H1 (cell line): ENCODE measurements around the gene CSF1. TPM values are rescaled to one million over a fixed set of nuclear protein-coding genes. Genes with fewer than 3 reads are reported as not detected.

Experiments used
- CTCF ChIA-PET: fragments of 300-600 bp; sonication (Branson Sonifier 250); formaldehyde crosslinking; loops from one replicate; lab custom pipeline; 2021; ENCODE audit not compliant: partially characterized antibody; lab: Charles Lee
- POLR2A ChIA-PET: fragments of 300-600 bp; sonication (Branson Sonifier 250); formaldehyde crosslinking; loops from one replicate; lab custom pipeline; 2021; ENCODE audit warnings: inconsistent platforms; ENCODE audit not compliant: partially characterized antibody; lab: Charles Lee
- DNase-seq, 2 experiments: peaks; one replicate each; pipeline versions ENCODE4 v3.0.0 to v3.0.0-alpha.2; 2010 to 2022; ENCODE audit warnings: low spot score in 2 of 2, low read depth in 1 of 2, mixed read lengths in 1 of 2
- FAIRE-seq: peaks from 2 replicates; lab custom pipeline; 2011; peaks lifted over from hg19 to GRCh38; lab: Jason Lieb, UNC
- H2AFZ ChIP-seq: 2 replicates; pipeline ENCODE4 v1.8.1; 2012; ENCODE audit warnings: low read length, inconsistent platforms
- H2AK5ac ChIP-seq: 2 replicates; pipeline ENCODE4 v1.6.1; 2013; ENCODE audit warnings: low read depth, low read length
- H2BK120ac ChIP-seq: replicated peaks from 2 replicates; pipeline ENCODE3; 2013; ENCODE audit warnings: low read depth, low read length, inconsistent platforms
- H2BK12ac ChIP-seq: 2 replicates; pipeline ENCODE4 v1.6.1; 2013; ENCODE audit warnings: low read depth, low read length
- H2BK15ac ChIP-seq: 2 replicates; pipeline ENCODE4 v1.6.1; 2013; ENCODE audit warnings: low read length
- H2BK20ac ChIP-seq: 2 replicates; pipeline ENCODE4 v1.6.1; 2013; ENCODE audit warnings: low read length
- H2BK5ac ChIP-seq: 2 replicates; pipeline ENCODE4 v1.6.1; 2013; ENCODE audit warnings: low read depth, low read length
- H3K14ac ChIP-seq: 2 replicates; pipeline ENCODE4 v1.6.1; 2013; ENCODE audit warnings: inconsistent platforms; ENCODE audit not compliant: insufficient read length
- H3K18ac ChIP-seq: 2 replicates; pipeline ENCODE4 v1.6.1; 2013; ENCODE audit warnings: low read length; ENCODE audit errors: extremely low read depth
- H3K23ac ChIP-seq: 2 replicates; pipeline ENCODE4 v1.6.1; 2013; ENCODE audit warnings: inconsistent platforms; ENCODE audit not compliant: insufficient read length
- H3K23me2 ChIP-seq: 2 replicates; pipeline ENCODE4 v1.6.1; 2013; ENCODE audit warnings: low read depth, low read length
- H3K27ac ChIP-seq: 2 replicates; pipeline ENCODE4 v1.6.1; 2011; ENCODE audit warnings: low read depth, low read length, inconsistent platforms
- H3K27me3 ChIP-seq, 4 experiments: replicated peaks in 1 of 4; 1 replicate in 1 of 4; 2 replicates in 3 of 4; pipeline versions ENCODE4 v1.6.1 to v1.8.1; 2011 to 2013; ENCODE audit warnings: low read length in 3 of 4, mild to moderate bottlenecking in 3 of 4, inconsistent platforms in 2 of 4, mixed read lengths in 2 of 4, moderate library complexity in 1 of 4; ENCODE audit not compliant: control insufficient read depth in 3 of 4, insufficient read depth in 3 of 4; ENCODE audit errors: extremely low read depth in 1 of 4
- H3K36me3 ChIP-seq, 4 experiments: 2 replicates each; pipeline versions ENCODE4 v1.6.1 to v1.8.1; 2011 to 2013; ENCODE audit warnings: mild to moderate bottlenecking in 4 of 4, low read length in 3 of 4, moderate library complexity in 2 of 4, control low read depth in 1 of 4, inconsistent platforms in 1 of 4; ENCODE audit not compliant: insufficient read depth in 4 of 4, control insufficient read depth in 2 of 4
- H3K4ac ChIP-seq: replicated peaks from 2 replicates; pipeline ENCODE3; 2013; ENCODE audit warnings: low read length, low read depth, mixed read lengths, inconsistent platforms; ENCODE audit not compliant: insufficient read length
- H3K4me1 ChIP-seq, 4 experiments: replicated peaks in 1 of 4; 1 replicate in 1 of 4; 2 replicates in 3 of 4; pipeline versions ENCODE4 v1.6.1 to v1.8.1; 2011 to 2013; ENCODE audit warnings: low read length in 3 of 4, inconsistent platforms in 2 of 4, mixed read lengths in 1 of 4; ENCODE audit not compliant: insufficient read depth in 4 of 4, control insufficient read depth in 3 of 4
- H3K4me2 ChIP-seq, 2 experiments: 2 replicates each; pipeline versions ENCODE4 v1.6.1 to v1.8.1; 2011 to 2013; ENCODE audit warnings: low read depth in 2 of 2, low read length in 2 of 2, control low read depth in 1 of 2, inconsistent platforms in 1 of 2, mild to moderate bottlenecking in 1 of 2; ENCODE audit not compliant: insufficient read depth in 1 of 2
- H3K4me3 ChIP-seq, 4 experiments: fragments of 200-600, 300-600 bp in 1 of 4; sonication (generic), shearing (Covaris generic), sonication (Bioruptor Twin) in 1 of 4; 2 replicates each; pipeline versions ENCODE4 v1.5.1 to v1.8.1; 2011 to 2016; ENCODE audit warnings: low read length in 4 of 4, low read depth in 3 of 4, control low read depth in 2 of 4, inconsistent platforms in 2 of 4, mild to moderate bottlenecking in 2 of 4, mixed read lengths in 1 of 4, moderate library complexity in 1 of 4; ENCODE audit not compliant: insufficient read depth in 2 of 4; ENCODE audit errors: extremely low read depth in 1 of 4
- H3K56ac ChIP-seq: replicated peaks from 2 replicates; pipeline ENCODE3; 2013; ENCODE audit warnings: low read depth, mild to moderate bottlenecking, mixed read lengths, low read length, inconsistent platforms; ENCODE audit not compliant: insufficient read length
- H3K79me1 ChIP-seq: 2 replicates; pipeline ENCODE4 v1.6.1; 2013; ENCODE audit warnings: low read depth, low read length, control low read depth
- H3K79me2 ChIP-seq, 2 experiments: 2 replicates each; pipeline versions ENCODE4 v1.6.1 to v1.8.1; 2012 to 2013; ENCODE audit warnings: low read length in 2 of 2, mild to moderate bottlenecking in 2 of 2, inconsistent platforms in 1 of 2; ENCODE audit not compliant: insufficient read depth in 2 of 2, control insufficient read depth in 1 of 2
- H3K9ac ChIP-seq, 4 experiments: replicated peaks in 1 of 4; 1 replicate in 1 of 4; 2 replicates in 3 of 4; pipeline versions ENCODE4 v1.6.1 to v1.8.1; 2011 to 2013; ENCODE audit warnings: low read depth in 3 of 4, low read length in 3 of 4, control low read depth in 2 of 4, mild to moderate bottlenecking in 2 of 4, moderate library complexity in 2 of 4, inconsistent platforms in 1 of 4; ENCODE audit errors: extremely low read depth in 1 of 4
- H3K9me3 ChIP-seq, 2 experiments: 2 replicates each; pipeline versions ENCODE4 v1.6.1 to v1.8.1; 2012 to 2013; ENCODE audit warnings: mild to moderate bottlenecking in 2 of 2, moderate library complexity in 2 of 2, control low read depth in 1 of 2, inconsistent platforms in 1 of 2, low read depth in 1 of 2, low read length in 1 of 2, mixed read lengths in 1 of 2; ENCODE audit not compliant: insufficient read depth in 2 of 2
- H4K20me1 ChIP-seq, 2 experiments: replicated peaks in 1 of 2; 2 replicates each; pipeline versions ENCODE3 to v1.8.1; 2011 to 2013; ENCODE audit warnings: inconsistent platforms in 2 of 2, low read length in 2 of 2, mild to moderate bottlenecking in 1 of 2; ENCODE audit not compliant: insufficient read depth in 2 of 2, control insufficient read depth in 1 of 2
- H4K5ac ChIP-seq: 2 replicates; pipeline ENCODE4 v1.6.1; 2013; ENCODE audit warnings: low read length, low read depth, mixed read lengths, inconsistent platforms; ENCODE audit not compliant: insufficient read length
- H4K8ac ChIP-seq: 2 replicates; pipeline ENCODE4 v1.8.0; 2013; ENCODE audit warnings: mild to moderate bottlenecking, moderate library complexity, low read length, inconsistent platforms; ENCODE audit not compliant: insufficient read depth; ENCODE audit errors: extremely low read depth
- H4K91ac ChIP-seq: replicated peaks from 2 replicates; pipeline ENCODE3; 2013; ENCODE audit warnings: low read length, mixed read lengths, inconsistent platforms; ENCODE audit not compliant: insufficient read length
- ATF3 ChIP-seq: IDR thresholded peaks from 2 replicates; pipeline ENCODE4 v1.6.1; 2011; ENCODE audit warnings: low read depth, mild to moderate bottlenecking, low read length; ENCODE audit not compliant: insufficient read depth
- CBX5 ChIP-seq: fragments of 300-800, 300-1000 bp; sonication (generic); IDR thresholded peaks from 2 replicates; pipeline ENCODE4 v1.7.1; 2016; ENCODE audit warnings: antibody characterized with exemption, low read length, low read depth
- EP300 ChIP-seq, 2 experiments: IDR thresholded peaks; 1 replicate in 1 of 2; 2 replicates in 1 of 2; pipeline ENCODE4 v1.6.1; 2011 to 2012; ENCODE audit warnings: low read depth in 2 of 2, low read length in 2 of 2, mild to moderate bottlenecking in 2 of 2, borderline replicate concordance in 1 of 2, inconsistent platforms in 1 of 2, moderate library complexity in 1 of 2
- EZH2 ChIP-seq: fragments of 200-600 bp; sonication (generic); IDR thresholded peaks from 2 replicates; pipeline ENCODE4 v1.7.1; 2012; ENCODE audit warnings: low read depth, mild to moderate bottlenecking, moderate library complexity, low read length, inconsistent platforms; ENCODE audit not compliant: severe bottlenecking
- KDM5A ChIP-seq: fragments of 200-600 bp; IDR thresholded peaks from 2 replicates; pipeline ENCODE4 v1.7.1; 2012; ENCODE audit warnings: mild to moderate bottlenecking, low read length, inconsistent platforms, mixed read lengths
- SIN3A ChIP-seq, 2 experiments: IDR thresholded peaks in 1 of 2; conservative IDR thresholded peaks in 1 of 2; 2 replicates each; pipeline ENCODE4 v1.6.1; 2011 to 2012; ENCODE audit warnings: low read length in 2 of 2, improper control_type of control experiment in 1 of 2, low read depth in 1 of 2, mild to moderate bottlenecking in 1 of 2
- ZNF274 ChIP-seq: IDR thresholded peaks from 2 replicates; pipeline ENCODE4 v1.7.0; 2012; ENCODE audit warnings: low read length, borderline replicate concordance; ENCODE audit errors: extremely low read depth
- WGBS, 2 experiments: shearing (Covaris generic) in 1 of 2; methylation state at CpG; one replicate each; pipeline versions ENCODE4 v1.1.6 to v1.1.7; 2013 to 2015; ENCODE audit warnings: low lambda C conversion rate in 2 of 2, mixed read lengths in 2 of 2, inconsistent platforms in 1 of 2, low coverage in 1 of 2, missing lambda C conversion rate in 1 of 2; ENCODE audit not compliant: insufficient replicate concordance in 2 of 2, insufficient coverage in 1 of 2, insufficient read length in 1 of 2; ENCODE audit errors: extremely low coverage in 1 of 2, missing lambda C conversion rate in 1 of 2; 5-methylcytosine and 5-hydroxymethylcytosine counted together
- polyA plus RNA-seq, 7 experiments: library from polyadenylated mRNA; depleted of rRNA in 3 of 7; stranded (reverse) in 5 of 7; unstranded in 2 of 7; fragments of >200 nt in 5 of 7; fragments of 200-250 nt in 2 of 7; gene quantifications; 1 replicate in 5 of 7; 2 replicates in 1 of 7; 4 replicates in 1 of 7; pipeline versions ENCODE4 v1.2.1 to v1.2.3, GENCODE V29; 2011 to 2013; ENCODE audit warnings: missing spikeins in 2 of 7, mixed read lengths in 2 of 7
- total RNA-seq: library from RNA; stranded (reverse); fragmentation: NEBNext Ultra II Directional; extraction: Animal tissue kit (Norgen Biotek cat#: 25700); gene quantifications from 2 replicates; pipeline ENCODE4 v1.2.1, GENCODE V29; 2021

CSF1 gene
- total and polyA plus RNA-seq, 2 of the 8 experiments (the other 6 are each of a cell fraction or from before 2014, with no cell fraction given): 3.3 to 5.4 TPM

GRCh38 chr1:109977657-109978378 lies 67.2 kb downstream of the CSF1 start:
- no peak overlapping the region for H3K56ac ChIP-seq
- CTCF ChIA-PET: interaction anchor here (0.8 to 18.1 kb wide), 5 partner anchors 18 to 196 kb away, joined by 3 to 700 read pairs (median 7); no protein-coding TSS in a partner anchor
- H3K4ac ChIP-seq: no peak overlapping the region
- POLR2A ChIA-PET: interaction anchor here (0.8 kb wide), 1 partner anchor 55 kb away, joined by 3 read pairs; no protein-coding TSS in a partner anchor
- no peak overlapping the region for H3K14ac ChIP-seq
- H3K4me1 ChIP-seq: no peaks in the 10 kb centered on the region
- no peaks in the 10 kb centered on the region for H3K79me2 ChIP-seq
- no peak overlapping the region for H2BK15ac ChIP-seq
- no peak overlapping the region for H3K9ac ChIP-seq
- H2BK20ac ChIP-seq: no peak overlapping the region
- H2AK5ac ChIP-seq: no peak overlapping the region
- no peaks in the 10 kb centered on the region for H4K20me1 ChIP-seq
- no peak overlapping the region for H2BK5ac ChIP-seq
- H3K18ac ChIP-seq: no peak overlapping the region
- no peak overlapping the region for H4K91ac ChIP-seq
- no peaks in the 10 kb centered on the region for H3K23me2 ChIP-seq
- no peaks in the 10 kb centered on the region for H3K79me1 ChIP-seq
- H3K23ac ChIP-seq: no peak overlapping the region
- no peak overlapping the region for H4K8ac ChIP-seq
- no peak overlapping the region for H3K27ac ChIP-seq
- H2BK120ac ChIP-seq: no peak overlapping the region
- H3K27me3 ChIP-seq: no peaks in the 10 kb centered on the region
- no peak for FAIRE-seq
- no peak overlapping the region for H2BK12ac ChIP-seq
- no peaks in the 10 kb centered on the region for H3K36me3 ChIP-seq
- H3K9me3 ChIP-seq: no peaks in the 10 kb centered on the region
- DNase-seq: no peak
- H4K5ac ChIP-seq: no peak overlapping the region
- WGBS, 2 experiments: 93% methylated on average over 12 of the region's 12 CpGs; no CpG with 5 or more reads in 1 of the 2 experiments
- H3K4me3 ChIP-seq: no peak overlapping the region
- no peak overlapping the region for H3K4me2 ChIP-seq
- H2AFZ ChIP-seq: no peak overlapping the region
- TF ChIP-seq CBX5 (no peak), EP300 (IDR thresholded peaks at IDR 0.05; ENCODE audit: borderline replicate concordance in 1 of 2, low read depth in 2 of 2, low read length in 2 of 2) (no peak), ATF3 (no peak), KDM5A (no peak), SIN3A (conservative IDR thresholded peaks at IDR 0.05 in 1 of 2, IDR thresholded peaks at IDR 0.05 in 1 of 2; ENCODE audit: low read depth in 1 of 2, low read length in 2 of 2) (no peak), ZNF274 (no peak), EZH2 (no peak)
